HepG2 (cell line): ENCODE data around the gene VPS9D1. TPM values are rescaled to one million over a fixed set of nuclear protein-coding genes. Genes with fewer than 3 reads are reported as not detected.

Source experiments
- ARNTL ChIP-seq: sonication (generic); formaldehyde crosslinking; IDR thresholded peaks from 2 replicates; pipeline ENCODE4 v1.4.0; 2020; ENCODE audit warnings: mild to moderate bottlenecking, missing genetic modification reagents
- GTF2F1 ChIP-seq: fragments of 150-350 bp; IDR thresholded peaks from 2 replicates; pipeline ENCODE4 v1.6.1; 2014; ENCODE audit warnings: low read length
- KAT7 ChIP-seq: IDR thresholded peaks from 2 replicates; pipeline ENCODE4 v1.6.1; 2018; ENCODE audit warnings: borderline replicate concordance, missing compliant biosample characterization
- KDM2A ChIP-seq: sonication (generic); formaldehyde crosslinking; IDR thresholded peaks from 2 replicates; pipeline ENCODE4 v1.4.0; 2020; ENCODE audit warnings: low read depth, missing genetic modification reagents, borderline replicate concordance
- MXD4 ChIP-seq: IDR thresholded peaks from 2 replicates; pipeline ENCODE4 v1.6.1; 2016; ENCODE audit warnings: mild to moderate bottlenecking, missing biosample characterization, missing genetic modification reagents
- ZNF570 ChIP-seq: sonication (generic); formaldehyde crosslinking; IDR thresholded peaks from 2 replicates; pipeline ENCODE4 v1.4.0; 2020; ENCODE audit warnings: mild to moderate bottlenecking, missing genetic modification reagents, borderline replicate concordance
- ZNF572 ChIP-seq: sonication (generic); formaldehyde crosslinking; IDR thresholded peaks from 2 replicates; pipeline ENCODE4 v1.5.1; 2020; ENCODE audit warnings: mild to moderate bottlenecking, missing genetic modification reagents
- ZNF703 ChIP-seq: sonication (generic); formaldehyde crosslinking; IDR thresholded peaks from 2 replicates; pipeline ENCODE4 v1.5.1; 2020; ENCODE audit warnings: missing genetic modification reagents, mild to moderate bottlenecking, moderate library complexity, borderline replicate concordance
- ZNF720 ChIP-seq: sonication (generic); formaldehyde crosslinking; IDR thresholded peaks from 2 replicates; pipeline ENCODE4 v1.4.0; 2020; ENCODE audit warnings: missing genetic modification reagents
- ZSCAN25 ChIP-seq: sonication (generic); formaldehyde crosslinking; IDR thresholded peaks from 2 replicates; pipeline ENCODE4 v1.8.0; 2022; ENCODE audit warnings: mild to moderate bottlenecking, missing genetic modification reagents
- polyA plus RNA-seq, 8 experiments: library from polyadenylated mRNA; depleted of rRNA in 3 of 8; stranded (reverse) in 7 of 8; unstranded in 1 of 8; fragments of >200 nt; fragmentation: Illumina TruSeq in 4 of 8; extraction: Trizol in 4 of 8; gene quantifications; 2 replicates each; pipeline versions ENCODE4 v1.2.1 to v1.2.3, GENCODE V29; 2011 to 2016; ENCODE audit warnings: low read depth in 4 of 8, missing spikeins in 1 of 8, mixed read lengths in 1 of 8; ENCODE audit not compliant: insufficient read depth in 1 of 8
- total RNA-seq, 5 experiments: library from RNA; depleted of rRNA; stranded (reverse); fragments of >200 nt; fragmentation: Illumina TruSeq; extraction: Trizol; gene quantifications; 2 replicates each; pipeline ENCODE4 v1.2.3, GENCODE V29; 2016; ENCODE audit warnings: low read depth in 1 of 5
- TF ChIP-seq, protein P1 (sequence below): sonication (generic); formaldehyde crosslinking; IDR thresholded peaks from 2 replicates; pipeline ENCODE4 v1.4.0; 2020; ENCODE audit warnings: mild to moderate bottlenecking, low read depth, missing genetic modification reagents
- TF ChIP-seq, protein P2 (sequence below): IDR thresholded peaks from 2 replicates; pipeline ENCODE4 v1.6.1; 2016; ENCODE audit warnings: missing compliant biosample characterization, missing genetic modification reagents, borderline replicate concordance
- TF ChIP-seq, protein P3 (sequence below): sonication (generic); formaldehyde crosslinking; IDR thresholded peaks from 2 replicates; pipeline ENCODE4 v1.4.0; 2020; ENCODE audit warnings: missing genetic modification reagents
- TF ChIP-seq, protein P4 (sequence below): sonication (generic); formaldehyde crosslinking; conservative IDR thresholded peaks from 2 replicates; pipeline ENCODE4 v1.4.0; 2020; ENCODE audit warnings: mild to moderate bottlenecking, missing genetic modification reagents, moderate library complexity
- TF ChIP-seq, protein P5 (sequence below): sonication (generic); formaldehyde crosslinking; IDR thresholded peaks from 2 replicates; pipeline ENCODE4 v1.9.0; 2021; ENCODE audit warnings: missing genetic modification reagents, borderline replicate concordance

Gene VPS9D1
- total and polyA plus RNA-seq, 2 of the 13 experiments (the other 11 are each of a cell fraction or from before 2014, with no cell fraction given) = 10.1 to 13.2 TPM

DNA sequence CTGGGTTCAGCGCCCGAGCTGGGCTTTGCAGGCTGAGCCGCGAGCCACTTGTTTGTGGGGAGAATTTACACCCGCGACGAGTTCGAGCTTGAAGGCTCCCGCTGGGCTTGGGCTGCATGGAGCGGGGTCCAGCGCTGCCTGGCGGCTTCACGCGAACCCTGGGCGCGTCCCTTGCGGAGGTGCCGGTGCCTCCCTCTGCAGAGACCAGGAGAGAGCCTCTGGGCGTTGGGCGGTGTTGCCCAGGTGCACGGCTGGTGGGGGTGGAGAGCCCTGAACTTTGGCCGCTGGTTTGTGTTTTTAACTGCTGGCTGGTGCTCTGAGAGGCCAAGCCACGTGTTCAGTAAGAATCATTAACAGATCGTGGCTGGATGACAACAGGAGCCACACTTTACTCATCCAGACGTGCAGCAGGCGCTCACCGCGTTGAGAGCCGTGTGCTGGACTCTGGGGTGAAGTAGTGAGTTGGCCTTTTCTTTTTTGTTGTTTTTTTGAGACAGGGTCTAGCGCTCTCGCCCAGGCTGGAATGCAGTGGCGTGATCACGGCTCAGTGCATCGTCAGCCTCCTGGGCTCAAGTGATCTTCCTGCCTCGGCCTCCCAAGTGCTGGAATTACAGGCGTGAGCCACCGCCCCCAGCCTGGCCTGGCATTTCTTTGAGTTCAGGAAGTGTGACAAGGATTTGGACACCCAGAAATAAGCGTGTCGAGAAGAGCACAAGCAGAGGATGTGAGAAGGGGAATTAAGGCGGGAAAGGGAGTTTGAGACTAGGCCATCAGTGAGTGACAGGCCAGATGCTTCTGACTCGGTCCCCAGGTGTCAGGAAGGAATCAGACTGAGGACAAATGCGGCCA lies 33.4 kb downstream of the VPS9D1 start (continued):
- peak; percentile 100 for TF ChIP-seq ARNTL (CRISPR knock-in tag)
- TF ChIP-seq ZNF572 = peak; percentile 98
- peak; percentile 85 for TF ChIP-seq KAT7 (CRISPR knock-in tag)
- TF ChIP-seq ZSCAN25 (CRISPR knock-in tag) = peak; percentile 94
- TF ChIP-seq ZNF703 (CRISPR knock-in tag) = peak; percentile 99
- TF ChIP-seq GTF2F1 = no peak
- TF ChIP-seq ZNF570 (CRISPR knock-in tag) = peak; percentile 91; the same call in 1 of the 2 replicates
- TF ChIP-seq, protein P1, sequence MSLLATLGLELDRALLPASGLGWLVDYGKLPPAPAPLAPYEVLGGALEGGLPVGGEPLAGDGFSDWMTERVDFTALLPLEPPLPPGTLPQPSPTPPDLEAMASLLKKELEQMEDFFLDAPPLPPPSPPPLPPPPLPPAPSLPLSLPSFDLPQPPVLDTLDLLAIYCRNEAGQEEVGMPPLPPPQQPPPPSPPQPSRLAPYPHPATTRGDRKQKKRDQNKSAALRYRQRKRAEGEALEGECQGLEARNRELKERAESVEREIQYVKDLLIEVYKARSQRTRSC (CRISPR knock-in tag) = peak; percentile 99; the same call in 1 of the 2 replicates
- TF ChIP-seq ZNF720 (CRISPR knock-in tag) = no peak
- TF ChIP-seq MXD4 (CRISPR knock-in tag) = peak; percentile 97
- TF ChIP-seq, protein P2, sequence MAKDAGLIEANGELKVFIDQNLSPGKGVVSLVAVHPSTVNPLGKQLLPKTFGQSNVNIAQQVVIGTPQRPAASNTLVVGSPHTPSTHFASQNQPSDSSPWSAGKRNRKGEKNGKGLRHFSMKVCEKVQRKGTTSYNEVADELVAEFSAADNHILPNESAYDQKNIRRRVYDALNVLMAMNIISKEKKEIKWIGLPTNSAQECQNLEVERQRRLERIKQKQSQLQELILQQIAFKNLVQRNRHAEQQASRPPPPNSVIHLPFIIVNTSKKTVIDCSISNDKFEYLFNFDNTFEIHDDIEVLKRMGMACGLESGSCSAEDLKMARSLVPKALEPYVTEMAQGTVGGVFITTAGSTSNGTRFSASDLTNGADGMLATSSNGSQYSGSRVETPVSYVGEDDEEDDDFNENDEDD = peak; percentile 92; the same call in 1 of the 2 replicates
- TF ChIP-seq, protein P3, sequence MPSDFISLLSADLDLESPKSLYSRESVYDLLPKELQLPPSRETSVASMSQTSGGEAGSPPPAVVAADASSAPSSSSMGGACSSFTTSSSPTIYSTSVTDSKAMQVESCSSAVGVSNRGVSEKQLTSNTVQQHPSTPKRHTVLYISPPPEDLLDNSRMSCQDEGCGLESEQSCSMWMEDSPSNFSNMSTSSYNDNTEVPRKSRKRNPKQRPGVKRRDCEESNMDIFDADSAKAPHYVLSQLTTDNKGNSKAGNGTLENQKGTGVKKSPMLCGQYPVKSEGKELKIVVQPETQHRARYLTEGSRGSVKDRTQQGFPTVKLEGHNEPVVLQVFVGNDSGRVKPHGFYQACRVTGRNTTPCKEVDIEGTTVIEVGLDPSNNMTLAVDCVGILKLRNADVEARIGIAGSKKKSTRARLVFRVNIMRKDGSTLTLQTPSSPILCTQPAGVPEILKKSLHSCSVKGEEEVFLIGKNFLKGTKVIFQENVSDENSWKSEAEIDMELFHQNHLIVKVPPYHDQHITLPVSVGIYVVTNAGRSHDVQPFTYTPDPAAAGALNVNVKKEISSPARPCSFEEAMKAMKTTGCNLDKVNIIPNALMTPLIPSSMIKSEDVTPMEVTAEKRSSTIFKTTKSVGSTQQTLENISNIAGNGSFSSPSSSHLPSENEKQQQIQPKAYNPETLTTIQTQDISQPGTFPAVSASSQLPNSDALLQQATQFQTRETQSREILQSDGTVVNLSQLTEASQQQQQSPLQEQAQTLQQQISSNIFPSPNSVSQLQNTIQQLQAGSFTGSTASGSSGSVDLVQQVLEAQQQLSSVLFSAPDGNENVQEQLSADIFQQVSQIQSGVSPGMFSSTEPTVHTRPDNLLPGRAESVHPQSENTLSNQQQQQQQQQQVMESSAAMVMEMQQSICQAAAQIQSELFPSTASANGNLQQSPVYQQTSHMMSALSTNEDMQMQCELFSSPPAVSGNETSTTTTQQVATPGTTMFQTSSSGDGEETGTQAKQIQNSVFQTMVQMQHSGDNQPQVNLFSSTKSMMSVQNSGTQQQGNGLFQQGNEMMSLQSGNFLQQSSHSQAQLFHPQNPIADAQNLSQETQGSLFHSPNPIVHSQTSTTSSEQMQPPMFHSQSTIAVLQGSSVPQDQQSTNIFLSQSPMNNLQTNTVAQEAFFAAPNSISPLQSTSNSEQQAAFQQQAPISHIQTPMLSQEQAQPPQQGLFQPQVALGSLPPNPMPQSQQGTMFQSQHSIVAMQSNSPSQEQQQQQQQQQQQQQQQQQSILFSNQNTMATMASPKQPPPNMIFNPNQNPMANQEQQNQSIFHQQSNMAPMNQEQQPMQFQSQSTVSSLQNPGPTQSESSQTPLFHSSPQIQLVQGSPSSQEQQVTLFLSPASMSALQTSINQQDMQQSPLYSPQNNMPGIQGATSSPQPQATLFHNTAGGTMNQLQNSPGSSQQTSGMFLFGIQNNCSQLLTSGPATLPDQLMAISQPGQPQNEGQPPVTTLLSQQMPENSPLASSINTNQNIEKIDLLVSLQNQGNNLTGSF (CRISPR knock-in tag) = peak; percentile 94
- TF ChIP-seq, protein P4, sequence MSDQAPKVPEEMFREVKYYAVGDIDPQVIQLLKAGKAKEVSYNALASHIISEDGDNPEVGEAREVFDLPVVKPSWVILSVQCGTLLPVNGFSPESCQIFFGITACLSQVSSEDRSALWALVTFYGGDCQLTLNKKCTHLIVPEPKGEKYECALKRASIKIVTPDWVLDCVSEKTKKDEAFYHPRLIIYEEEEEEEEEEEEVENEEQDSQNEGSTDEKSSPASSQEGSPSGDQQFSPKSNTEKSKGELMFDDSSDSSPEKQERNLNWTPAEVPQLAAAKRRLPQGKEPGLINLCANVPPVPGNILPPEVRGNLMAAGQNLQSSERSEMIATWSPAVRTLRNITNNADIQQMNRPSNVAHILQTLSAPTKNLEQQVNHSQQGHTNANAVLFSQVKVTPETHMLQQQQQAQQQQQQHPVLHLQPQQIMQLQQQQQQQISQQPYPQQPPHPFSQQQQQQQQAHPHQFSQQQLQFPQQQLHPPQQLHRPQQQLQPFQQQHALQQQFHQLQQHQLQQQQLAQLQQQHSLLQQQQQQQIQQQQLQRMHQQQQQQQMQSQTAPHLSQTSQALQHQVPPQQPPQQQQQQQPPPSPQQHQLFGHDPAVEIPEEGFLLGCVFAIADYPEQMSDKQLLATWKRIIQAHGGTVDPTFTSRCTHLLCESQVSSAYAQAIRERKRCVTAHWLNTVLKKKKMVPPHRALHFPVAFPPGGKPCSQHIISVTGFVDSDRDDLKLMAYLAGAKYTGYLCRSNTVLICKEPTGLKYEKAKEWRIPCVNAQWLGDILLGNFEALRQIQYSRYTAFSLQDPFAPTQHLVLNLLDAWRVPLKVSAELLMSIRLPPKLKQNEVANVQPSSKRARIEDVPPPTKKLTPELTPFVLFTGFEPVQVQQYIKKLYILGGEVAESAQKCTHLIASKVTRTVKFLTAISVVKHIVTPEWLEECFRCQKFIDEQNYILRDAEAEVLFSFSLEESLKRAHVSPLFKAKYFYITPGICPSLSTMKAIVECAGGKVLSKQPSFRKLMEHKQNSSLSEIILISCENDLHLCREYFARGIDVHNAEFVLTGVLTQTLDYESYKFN (CRISPR knock-in tag) = peak; percentile 100
- TF ChIP-seq, protein P5, sequence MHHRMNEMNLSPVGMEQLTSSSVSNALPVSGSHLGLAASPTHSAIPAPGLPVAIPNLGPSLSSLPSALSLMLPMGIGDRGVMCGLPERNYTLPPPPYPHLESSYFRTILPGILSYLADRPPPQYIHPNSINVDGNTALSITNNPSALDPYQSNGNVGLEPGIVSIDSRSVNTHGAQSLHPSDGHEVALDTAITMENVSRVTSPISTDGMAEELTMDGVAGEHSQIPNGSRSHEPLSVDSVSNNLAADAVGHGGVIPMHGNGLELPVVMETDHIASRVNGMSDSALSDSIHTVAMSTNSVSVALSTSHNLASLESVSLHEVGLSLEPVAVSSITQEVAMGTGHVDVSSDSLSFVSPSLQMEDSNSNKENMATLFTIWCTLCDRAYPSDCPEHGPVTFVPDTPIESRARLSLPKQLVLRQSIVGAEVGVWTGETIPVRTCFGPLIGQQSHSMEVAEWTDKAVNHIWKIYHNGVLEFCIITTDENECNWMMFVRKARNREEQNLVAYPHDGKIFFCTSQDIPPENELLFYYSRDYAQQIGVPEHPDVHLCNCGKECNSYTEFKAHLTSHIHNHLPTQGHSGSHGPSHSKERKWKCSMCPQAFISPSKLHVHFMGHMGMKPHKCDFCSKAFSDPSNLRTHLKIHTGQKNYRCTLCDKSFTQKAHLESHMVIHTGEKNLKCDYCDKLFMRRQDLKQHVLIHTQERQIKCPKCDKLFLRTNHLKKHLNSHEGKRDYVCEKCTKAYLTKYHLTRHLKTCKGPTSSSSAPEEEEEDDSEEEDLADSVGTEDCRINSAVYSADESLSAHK (CRISPR knock-in tag) = no peak
- TF ChIP-seq KDM2A (CRISPR knock-in tag) = peak; percentile 95
